C4-2B (cell line): ENCODE measurements around the gene CLGN.

Source experiments
- H3K27ac ChIP-seq: fragments of 450-650 bp; 2 replicates; pipeline ENCODE4 v1.5.1; 2017
- CTCF ChIP-seq: fragments of 450-650 bp; conservative IDR thresholded peaks from 2 replicates; pipeline ENCODE4 v1.5.1; 2017; ENCODE audit warnings: mild to moderate bottlenecking
- ZFX ChIP-seq: fragments of 450-650 bp; IDR thresholded peaks from 2 replicates; pipeline ENCODE4 v1.6.1; 2017

The CLGN gene

GRCh38 chr4:140346136-140346535 lies 81.3 kb downstream of the CLGN start:
- no peak for TF ChIP-seq CTCF
- no peak for TF ChIP-seq ZFX
- H3K27ac ChIP-seq: 0 out of 2 replicates have a peak overlapping the region, but pooled peaks have one; percentile 28

- no peak for TF ChIP-seq CTCF
- TF ChIP-seq ZFX: no peak
- no peak overlapping the region for H3K27ac ChIP-seq
These were observed 82.8 kb downstream of the CLGN start for GRCh38 chr4:140344621-140345020.

GRCh38 chr4:140344101-140344500 lies 83.3 kb downstream of the CLGN start:
- TF ChIP-seq ZFX (no peak), CTCF (no peak)
- no peak overlapping the region for H3K27ac ChIP-seq

DNA sequence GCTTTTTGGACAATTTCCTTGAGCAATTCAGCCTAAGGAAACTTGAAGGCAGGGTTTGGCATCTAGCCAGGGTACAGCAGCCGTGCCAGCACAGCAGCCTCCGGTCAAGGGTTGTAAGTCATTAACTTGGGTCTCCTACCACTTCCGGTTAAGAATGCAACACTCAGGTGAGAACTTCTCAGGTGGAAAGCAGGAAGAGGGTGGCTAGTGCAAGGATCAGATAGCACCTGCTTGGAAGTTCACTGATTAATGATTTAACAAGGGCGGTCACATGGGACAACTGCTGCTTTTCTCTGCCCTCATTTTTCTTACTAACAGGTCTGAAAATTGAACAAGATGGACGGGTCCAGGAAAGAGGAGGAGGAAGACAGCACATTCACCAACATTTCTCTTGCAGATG lies 84.1 kb downstream of the CLGN start:
- TF ChIP-seq ZFX: no peak
- TF ChIP-seq CTCF: no peak

DNA sequence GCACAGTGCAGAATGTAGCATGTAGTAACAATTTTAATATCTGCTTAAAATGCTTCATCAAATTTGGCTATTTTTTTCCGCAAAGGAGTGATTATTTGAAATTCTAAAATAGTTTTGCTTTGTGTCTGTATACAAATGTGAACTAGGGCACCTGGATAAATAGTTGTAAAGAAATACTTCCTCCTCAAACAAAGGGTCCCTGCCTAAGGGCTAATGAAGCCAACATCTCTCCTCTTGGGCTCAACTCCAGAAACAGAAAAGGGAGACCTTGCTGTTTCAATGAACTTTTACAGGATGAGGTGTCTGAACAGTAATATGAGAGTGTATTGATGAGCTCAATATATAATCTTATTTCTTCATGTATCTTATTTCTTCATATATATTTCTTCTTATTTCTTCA lies 84.8 kb downstream of the CLGN start:
- TF ChIP-seq ZFX: no peak
- no peak for TF ChIP-seq CTCF
- no peak overlapping the region for H3K27ac ChIP-seq

More for the DNA sequence above, 84.1 kb downstream of the CLGN start:
- peak overlapping the region; percentile 36; the same call in 1 of the 2 replicates for H3K27ac ChIP-seq
